Esophagus (tissue), 2 donors: ENCODE measurements around the gene CHRNB4. TPM values are rescaled to one million over a fixed set of nuclear protein-coding genes. Genes with fewer than 3 reads are reported as not detected.
"Not testable (repeated sequence)": the region's sequence is repeated elsewhere in the genome, so short reads cannot be mapped to it uniquely, and the experiment has no call there.

Experiments
- H3K27ac ChIP-seq, 2 donors: one replicate each; pipeline ENCODE4 v1.5.1; 2013; ENCODE audit warnings: low read depth in 2 of 2, mild to moderate bottlenecking in 2 of 2, inconsistent platforms in 1 of 2, low read length in 1 of 2, moderate library complexity in 1 of 2
- H3K27me3 ChIP-seq, 2 donors: one replicate each; pipeline ENCODE4 v1.6.1; 2013; ENCODE audit warnings: low read length in 2 of 2, control low read depth in 1 of 2, mild to moderate bottlenecking in 1 of 2; ENCODE audit not compliant: insufficient read depth in 2 of 2, control insufficient read depth in 1 of 2
- H3K36me3 ChIP-seq, 2 donors: one replicate each; pipeline ENCODE4 v1.6.1; 2013; ENCODE audit warnings: low read length in 1 of 2; ENCODE audit not compliant: control insufficient read depth in 2 of 2, insufficient read depth in 2 of 2
- H3K4me1 ChIP-seq, 2 donors: one replicate each; pipeline ENCODE4 v1.6.1; 2013; ENCODE audit warnings: low read length in 1 of 2; ENCODE audit not compliant: control insufficient read depth in 2 of 2, insufficient read depth in 2 of 2
- H3K4me3 ChIP-seq, 2 donors: one replicate each; pipeline ENCODE4 v1.5.1; 2013; ENCODE audit warnings: low read length in 2 of 2, mild to moderate bottlenecking in 2 of 2, low read depth in 1 of 2, moderate library complexity in 1 of 2
- H3K9me3 ChIP-seq, 2 donors: one replicate each; pipeline ENCODE4 v1.6.1; 2013; ENCODE audit warnings: mild to moderate bottlenecking in 2 of 2, low read depth in 1 of 2, low read length in 1 of 2, moderate library complexity in 1 of 2; ENCODE audit not compliant: control insufficient read depth in 2 of 2, insufficient read depth in 1 of 2
- WGBS, 2 donors: extraction: QIAGEN DNeasy Blood & Tissue Kit; methylation state at CpG; one replicate each; pipeline ENCODE4 v1.1.7; 2013; 5-methylcytosine and 5-hydroxymethylcytosine counted together
- polyA plus RNA-seq, 2 donors: library from polyadenylated mRNA; stranded (reverse); fragments of 200-250 nt; gene quantifications; one replicate each; pipeline ENCODE4 v1.2.3, GENCODE V29; 2013
- donor health status: healthy with polysubstance abuse.
- donor health status: Bipolar disorder and iron deficiency.

CHRNB4 gene
- under 1 TPM; 0.16 to 0.42 TPM for polyA plus RNA-seq

- no peak within 1 kb of the TSS for H3K27ac ChIP-seq
- H3K9me3 ChIP-seq = no peaks in the 10 kb centered on the region
- H3K4me1 ChIP-seq = peaks cover 4 to 8% of the 10 kb centered on the region in 2 donors
- 12 to 13% methylated on average over 37 to 47 of the region's 47 CpGs for WGBS, 2 donors
- H3K4me3 ChIP-seq = peak within 1 kb of the TSS; percentile 35 to 54
- H3K27me3 ChIP-seq = no peaks in the 10 kb centered on the region
- no peaks in the 10 kb centered on the region for H3K36me3 ChIP-seq
Measured at GRCh38 chr15:78641102-78641748, at the start of gene CHRNB4. CHRNB4 (minus strand) TSS chr15:78641210; CDS start chr15:78641133, 77 bp downstream.

- H3K4me3 ChIP-seq = no peak overlapping the region
- no peak overlapping the region for H3K27ac ChIP-seq
- no peaks in the 10 kb centered on the region for H3K36me3 ChIP-seq
- H3K4me1 ChIP-seq = peaks cover 2 to 5% of the 10 kb centered on the region in 2 donors
- H3K9me3 ChIP-seq = no peaks in the 10 kb centered on the region
- no peaks in the 10 kb centered on the region for H3K27me3 ChIP-seq
Measured at GRCh38 chr15:78689626-78690025, 48.6 kb upstream of the CHRNB4 start.

- Histone ChIP-seq H3K27me3 (no peaks in the 10 kb centered on the region), H3K36me3 (no peaks in the 10 kb centered on the region), H3K4me3 (no peak overlapping the region), H3K4me1 (peaks cover 3 to 7% of the 10 kb centered on the region in 2 donors), H3K9me3 (no peaks in the 10 kb centered on the region), H3K27ac (no peak overlapping the region)
- 82 to 92% methylated on average over 8 of the region's 8 CpGs for WGBS, 2 donors
Measured at GRCh38 chr15:78685925-78686324, 44.9 kb upstream of the CHRNB4 start.

GRCh38 chr15:78685159-78685921 lies 44.3 kb upstream of the CHRNB4 start:
- Histone ChIP-seq H3K36me3 (no peaks in the 10 kb centered on the region), H3K4me3 (no peak overlapping the region), H3K4me1 (peaks cover 3 to 7% of the 10 kb centered on the region in 2 donors), H3K27me3 (no peaks in the 10 kb centered on the region), H3K27ac (peak overlapping the region in 1 of 2 donors; percentile 17), H3K9me3 (no peaks in the 10 kb centered on the region)
- WGBS, 2 donors = 19 to 25% methylated on average over 8 of the region's 8 CpGs

- H3K27ac ChIP-seq = peak overlapping the region in 1 of 2 donors; percentile 3
- peaks cover 3 to 7% of the 10 kb centered on the region in 2 donors for H3K4me1 ChIP-seq
- no peaks in the 10 kb centered on the region for H3K9me3 ChIP-seq
- H3K27me3 ChIP-seq = no peaks in the 10 kb centered on the region
- 81 to 85% methylated on average over 2 of the region's 2 CpGs for WGBS, 2 donors
- H3K36me3 ChIP-seq = no peaks in the 10 kb centered on the region
- no peak overlapping the region for H3K4me3 ChIP-seq
Measured at GRCh38 chr15:78684657-78685056, 43.6 kb upstream of the CHRNB4 start.

GRCh38 chr15:78683599-78683998 lies 42.6 kb upstream of the CHRNB4 start:
- not testable (repeated sequence) for H3K4me3 ChIP-seq, H3K27me3 ChIP-seq, H3K27ac ChIP-seq, H3K36me3 ChIP-seq, H3K4me1 ChIP-seq, H3K9me3 ChIP-seq
- 89 to 91% methylated on average over 8 of the region's 8 CpGs for WGBS, 2 donors

GRCh38 chr15:78682693-78683410 lies 41.8 kb upstream of the CHRNB4 start:
- 92 to 95% methylated on average over 12 of the region's 12 CpGs for WGBS, 2 donors
- Histone ChIP-seq H3K27me3 (no peaks in the 10 kb centered on the region), H3K4me1 (peaks cover 7 to 8% of the 10 kb centered on the region in 2 donors), H3K36me3 (no peaks in the 10 kb centered on the region), H3K9me3 (no peaks in the 10 kb centered on the region), H3K27ac (no peak overlapping the region), H3K4me3 (no peak overlapping the region)

GRCh38 chr15:78682004-78682651 lies 41.1 kb upstream of the CHRNB4 start:
- Histone ChIP-seq H3K4me3 (no peak overlapping the region), H3K4me1 (peaks cover 7 to 8% of the 10 kb centered on the region in 2 donors), H3K9me3 (no peaks in the 10 kb centered on the region), H3K36me3 (no peaks in the 10 kb centered on the region), H3K27me3 (no peaks in the 10 kb centered on the region), H3K27ac (peak overlapping the region in 1 of 2 donors; percentile 76)
- WGBS, 2 donors = 65% methylated on average over 5 of the region's 5 CpGs

- no peaks in the 10 kb centered on the region for H3K36me3 ChIP-seq
- no peaks in the 10 kb centered on the region for H3K27me3 ChIP-seq
- WGBS, 2 donors = 72 to 81% methylated on average over 8 of the region's 8 CpGs
- H3K9me3 ChIP-seq = no peaks in the 10 kb centered on the region
- peaks cover 7 to 8% of the 10 kb centered on the region in 2 donors for H3K4me1 ChIP-seq
- no peak overlapping the region for H3K4me3 ChIP-seq
- H3K27ac ChIP-seq = no peak overlapping the region
Measured at GRCh38 chr15:78681281-78682003, 40.4 kb upstream of the CHRNB4 start.
